GM19025 (cell line): ENCODE data around the gene COL25A1.
"Not testable (repeated sequence)": the region's sequence is repeated elsewhere in the genome, so short reads cannot be mapped to it uniquely, and the experiment has no call there.

Experiments used
- ATAC-seq: cut with Tn5 transposase; IDR thresholded peaks from one replicate; pipeline ENCODE4 v1.9.1; 2021; ENCODE audit warnings: mild to moderate bottlenecking, low read depth, moderate library complexity; ENCODE audit not compliant: unreplicated experiment

COL25A1 gene

DNA sequence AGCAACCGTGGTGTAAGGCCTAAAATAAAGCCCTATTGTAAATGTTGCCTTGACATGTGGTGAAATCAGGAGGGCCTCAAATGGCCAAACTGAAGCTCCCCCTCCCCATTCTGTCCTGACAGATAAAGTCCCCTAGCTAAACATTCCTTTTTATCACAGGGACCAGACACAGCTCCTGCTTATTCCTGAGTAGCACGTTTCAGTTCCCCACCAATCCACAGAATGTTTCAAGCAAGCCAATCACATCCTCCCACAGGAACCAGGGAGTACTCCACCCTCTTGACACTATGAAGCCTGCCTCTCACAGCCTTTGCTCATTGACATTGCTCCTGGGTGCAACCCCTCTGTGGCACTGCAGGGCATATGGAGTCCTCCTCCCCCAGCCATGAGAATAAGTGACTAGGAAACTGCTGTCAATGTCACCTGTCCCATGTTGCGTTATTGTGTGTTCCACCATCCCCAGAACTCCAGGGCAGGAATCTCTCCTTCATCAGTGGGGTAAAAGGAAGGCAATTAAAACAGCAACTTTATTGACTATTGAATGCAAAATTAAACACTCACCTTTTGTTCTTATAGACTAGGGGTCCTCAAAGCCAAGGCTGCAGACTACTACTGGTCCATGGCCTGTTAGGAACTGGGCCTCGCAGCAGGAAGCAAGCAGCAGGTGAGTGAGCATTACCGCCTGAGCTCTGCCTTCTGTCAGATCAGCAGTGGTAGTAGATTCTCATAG lies 128.1 kb downstream of the COL25A1 start:
- ATAC-seq: no peak

DNA sequence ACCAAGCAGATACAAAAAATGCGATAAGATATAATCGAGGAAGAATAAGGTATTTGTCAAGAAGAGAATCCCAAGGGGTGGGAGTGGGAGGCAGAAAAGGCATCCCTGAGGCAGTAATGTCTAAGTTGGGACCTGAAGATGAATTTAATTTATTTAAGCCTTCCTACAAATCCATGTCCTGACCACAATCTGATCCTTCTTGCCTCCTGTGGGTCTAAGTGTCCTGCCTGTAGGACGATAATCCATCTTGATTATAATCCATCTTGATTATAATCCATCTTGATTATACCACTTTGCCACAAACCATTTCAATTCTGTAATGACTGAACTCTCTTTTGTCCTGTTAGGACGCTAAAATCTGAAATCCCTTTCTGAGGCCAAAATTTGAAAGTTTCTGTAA lies 130.2 kb downstream of the COL25A1 start:
- ATAC-seq: no peak

DNA sequence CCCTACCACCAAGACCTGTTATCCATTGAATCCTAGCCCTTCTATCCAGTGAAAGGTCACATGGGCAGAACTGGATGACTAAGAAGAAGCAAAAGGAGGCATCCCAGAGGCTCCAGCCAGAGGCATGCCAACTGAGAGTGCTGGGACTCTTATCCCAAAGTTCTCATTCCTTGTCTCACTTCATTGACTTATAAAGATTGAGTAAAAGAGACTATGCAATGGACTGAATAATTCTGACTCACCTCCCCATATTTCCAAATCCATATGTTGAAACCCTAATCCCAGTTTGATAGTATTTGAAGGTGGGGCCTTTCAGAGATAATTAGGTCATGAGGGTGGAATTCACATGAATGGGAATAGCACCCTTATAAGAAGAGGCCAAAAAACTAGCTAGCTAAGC lies 131.4 kb downstream of the COL25A1 start:
- no peak for ATAC-seq

DNA sequence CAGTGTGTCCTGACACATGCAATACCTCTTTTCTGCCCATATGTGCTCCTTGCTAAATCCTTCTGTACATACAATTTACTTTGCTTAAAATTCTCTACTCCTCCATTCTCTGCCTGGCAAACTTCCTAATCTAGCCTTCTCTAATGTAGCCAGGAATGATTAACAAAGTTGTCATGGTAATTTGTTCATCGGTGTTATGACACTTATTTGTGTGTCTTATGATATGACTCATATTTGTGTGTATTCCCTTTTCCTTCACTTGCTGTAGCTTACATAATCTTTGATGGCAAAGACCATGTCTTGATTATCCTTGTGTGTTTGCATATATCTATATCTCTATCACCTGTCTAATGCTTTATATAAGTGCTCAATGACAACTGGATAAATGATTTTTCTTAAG lies 133.3 kb downstream of the COL25A1 start:
- ATAC-seq: no peak

DNA sequence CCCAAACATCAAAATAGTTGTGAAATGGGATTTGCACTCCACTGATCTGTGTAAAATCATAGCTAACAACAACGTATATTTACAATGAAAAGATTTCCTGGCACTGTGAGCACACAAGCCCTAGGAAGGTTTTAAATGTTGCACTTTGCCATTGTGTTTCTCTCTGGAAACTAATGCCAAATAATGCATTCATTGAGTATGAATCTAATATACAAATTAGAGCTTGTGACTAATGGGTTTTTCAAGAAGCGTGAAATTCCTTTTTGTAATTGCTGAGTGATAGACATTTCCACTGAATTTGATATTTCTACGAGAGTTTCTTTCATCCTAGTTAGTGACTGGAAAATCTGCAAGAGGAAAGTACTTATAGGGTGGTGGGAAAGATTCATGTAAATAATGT lies 135.9 kb downstream of the COL25A1 start:
- no peak for ATAC-seq

DNA sequence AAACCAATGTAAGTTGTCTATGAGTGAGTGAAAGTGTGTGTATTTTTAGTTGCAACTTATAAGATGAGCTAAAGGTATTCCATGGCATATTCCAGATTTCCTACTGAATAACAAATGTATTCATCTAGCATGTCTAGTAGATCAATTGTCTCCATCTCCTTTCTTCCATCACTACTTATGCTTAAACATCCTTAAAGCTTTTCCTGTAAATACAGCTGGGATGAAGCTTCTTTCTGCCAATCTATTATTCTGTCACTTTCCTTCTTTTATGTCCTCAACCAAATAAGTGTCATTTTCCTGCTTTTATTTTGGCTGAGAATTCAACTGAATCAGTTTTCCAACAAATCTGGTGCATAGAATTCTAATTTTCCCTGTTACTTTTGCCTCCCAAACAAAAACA lies 136.3 kb downstream of the COL25A1 start:
- ATAC-seq: no peak

DNA sequence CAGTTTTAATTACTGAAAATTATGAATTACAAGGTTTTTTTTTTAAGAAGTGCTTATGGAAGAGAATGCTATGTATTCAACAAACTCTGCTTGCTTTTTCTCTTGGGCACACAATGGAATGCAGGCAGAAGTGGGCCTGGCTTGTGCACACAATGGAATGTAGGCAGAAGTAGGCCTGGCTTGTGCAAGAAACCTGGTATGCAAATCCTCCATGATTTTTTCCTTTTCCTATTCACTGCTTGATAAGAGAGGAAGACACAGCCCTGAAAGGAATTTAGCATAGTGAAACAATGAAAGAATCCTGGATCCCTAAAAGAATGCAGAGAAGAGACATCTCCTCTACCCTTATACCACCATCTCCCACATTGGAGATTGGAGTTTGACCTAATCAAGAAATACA lies 138.4 kb downstream of the COL25A1 start:
- ATAC-seq: no peak

DNA sequence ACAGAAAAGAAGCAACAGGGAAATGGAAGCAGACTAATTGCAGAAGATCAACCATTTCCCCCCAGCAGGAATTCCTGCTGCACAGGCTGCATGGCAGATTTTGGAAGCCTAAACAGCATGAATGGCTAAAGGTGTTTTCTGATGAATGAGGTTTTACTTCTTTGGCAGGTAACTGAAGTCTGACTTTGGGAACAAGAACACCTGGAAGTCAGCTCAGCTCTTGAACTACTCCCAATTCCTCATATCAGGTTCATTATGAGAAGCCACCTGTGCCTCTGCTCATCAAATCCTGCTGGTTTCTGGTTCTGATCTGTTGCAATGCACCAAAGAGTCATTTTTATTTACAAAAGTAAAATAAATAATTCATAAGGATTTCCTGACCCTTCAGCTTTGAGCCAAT lies 139.0 kb downstream of the COL25A1 start:
- no peak for ATAC-seq

DNA sequence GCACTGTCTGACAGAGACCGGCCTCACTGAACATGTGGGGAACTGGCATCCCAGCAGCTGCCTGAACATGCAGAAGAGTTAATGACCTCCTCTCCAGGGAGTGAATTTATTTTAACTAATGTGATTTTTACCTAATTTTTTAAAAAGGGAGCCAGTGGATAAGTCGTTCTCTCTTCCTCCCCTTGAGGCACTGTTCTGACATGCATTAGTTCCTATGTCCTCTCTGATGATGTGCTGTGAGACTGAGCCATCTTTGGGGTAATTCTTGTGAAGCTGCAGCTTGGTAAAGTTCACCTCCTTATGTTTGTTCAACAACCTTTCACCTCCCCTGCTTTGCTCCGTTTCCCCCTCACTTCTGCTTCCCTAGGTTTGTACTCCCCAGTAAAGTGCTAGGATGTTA lies 139.7 kb downstream of the COL25A1 start:
- ATAC-seq: no peak

DNA sequence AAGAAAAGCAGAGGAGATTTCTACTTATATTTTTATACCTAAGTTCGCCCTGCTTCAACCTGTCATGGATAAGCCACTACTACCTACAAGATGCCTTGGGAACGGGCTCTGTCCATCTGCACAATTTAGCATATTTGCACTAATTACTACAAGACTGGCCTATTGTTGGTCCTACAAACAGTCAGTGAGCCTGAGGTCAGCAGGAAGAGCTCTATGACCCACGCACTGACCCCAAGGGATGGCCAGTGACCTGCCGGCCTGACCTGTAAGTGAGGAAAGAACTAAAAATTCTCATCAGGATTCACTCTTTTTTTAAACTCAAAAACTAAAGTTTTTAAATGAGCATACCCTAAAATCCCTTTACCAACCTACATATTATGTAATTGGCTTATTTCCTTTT lies 142.0 kb downstream of the COL25A1 start:
- ATAC-seq: no peak

DNA sequence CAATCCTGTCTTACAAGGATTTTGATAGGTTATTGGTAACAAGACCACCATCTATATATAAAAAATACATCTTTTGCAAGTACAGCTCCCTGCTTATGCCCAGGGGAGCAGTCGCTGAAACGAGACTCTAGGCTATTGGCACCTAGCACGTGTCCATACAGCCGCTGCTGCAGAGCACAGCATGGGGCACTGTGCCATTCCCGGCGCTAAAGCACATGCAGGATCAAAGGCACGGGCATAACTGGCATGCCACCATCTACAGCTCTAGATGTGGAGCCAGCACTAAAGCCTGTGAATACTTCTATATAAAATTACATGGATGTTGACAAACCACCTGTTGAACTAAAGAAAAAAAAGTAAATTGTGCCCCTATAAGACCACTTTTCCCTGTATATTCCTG lies 144.8 kb downstream of the COL25A1 start:
- no peak for ATAC-seq

DNA sequence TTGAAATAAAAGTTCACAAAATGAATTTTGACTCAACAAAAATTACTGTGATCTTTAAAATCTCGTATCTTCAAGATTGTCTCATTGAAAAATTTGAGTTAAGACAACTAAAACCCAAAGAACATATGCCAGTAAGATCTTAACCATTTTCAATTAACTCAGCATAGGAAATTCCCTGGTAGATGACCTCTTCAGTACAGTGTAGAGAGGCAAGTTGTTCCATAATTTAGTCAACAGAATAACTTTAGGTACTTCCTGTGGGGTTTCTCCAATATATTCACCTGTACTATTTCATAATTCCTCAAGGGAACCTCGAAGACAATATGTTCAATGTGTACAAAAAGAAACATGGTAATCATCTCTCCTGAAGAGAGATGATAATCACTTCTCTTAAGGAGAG lies 145.3 kb downstream of the COL25A1 start:
- ATAC-seq: no peak

DNA sequence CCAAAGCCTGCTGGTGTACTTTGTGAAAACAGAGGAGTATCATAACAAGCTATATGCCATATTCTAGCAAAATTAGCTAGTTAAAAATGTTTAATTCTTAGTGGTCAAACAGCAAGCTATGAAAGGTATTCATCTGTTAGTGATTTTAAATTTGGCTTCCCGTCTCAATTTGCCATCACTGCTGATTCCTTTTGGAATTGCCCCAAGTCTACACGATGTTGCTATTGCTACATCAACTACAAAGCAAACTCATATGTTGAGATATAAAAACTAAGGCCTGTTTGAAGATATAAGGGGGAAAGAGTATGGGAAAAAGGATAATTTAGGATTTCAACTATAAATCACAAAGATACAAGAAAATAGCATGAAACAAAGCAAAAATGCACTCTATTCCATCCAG lies 146.1 kb downstream of the COL25A1 start:
- no peak for ATAC-seq

DNA sequence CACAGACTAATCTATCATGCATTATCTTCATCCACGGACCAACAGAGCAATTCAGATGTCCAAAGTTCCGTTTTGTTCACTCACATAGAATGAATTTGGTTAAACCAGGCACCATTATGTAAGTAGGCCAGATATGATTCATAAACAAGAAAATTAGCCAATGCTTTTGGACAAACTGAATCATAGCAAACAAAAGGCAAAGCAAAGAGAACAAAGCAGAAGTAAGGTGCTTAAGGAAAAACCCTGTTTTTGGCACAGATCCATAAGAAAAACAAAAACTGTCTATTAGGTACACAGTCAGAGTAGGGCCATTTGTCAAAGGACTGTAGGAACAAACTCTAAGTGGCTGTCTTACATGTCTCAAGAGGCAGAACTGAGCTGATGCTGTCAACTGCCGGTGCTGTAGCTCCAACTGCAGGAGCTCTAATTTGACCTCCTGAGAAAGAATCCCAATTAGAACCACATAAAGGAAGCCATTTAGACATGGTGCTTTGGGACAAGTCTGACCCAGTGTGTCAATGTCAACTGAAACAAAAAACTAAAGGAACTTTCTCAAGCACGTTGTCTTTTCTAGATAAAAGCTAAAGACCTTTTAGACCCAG lies 146.7 kb downstream of the COL25A1 start:
- no peak for ATAC-seq

DNA sequence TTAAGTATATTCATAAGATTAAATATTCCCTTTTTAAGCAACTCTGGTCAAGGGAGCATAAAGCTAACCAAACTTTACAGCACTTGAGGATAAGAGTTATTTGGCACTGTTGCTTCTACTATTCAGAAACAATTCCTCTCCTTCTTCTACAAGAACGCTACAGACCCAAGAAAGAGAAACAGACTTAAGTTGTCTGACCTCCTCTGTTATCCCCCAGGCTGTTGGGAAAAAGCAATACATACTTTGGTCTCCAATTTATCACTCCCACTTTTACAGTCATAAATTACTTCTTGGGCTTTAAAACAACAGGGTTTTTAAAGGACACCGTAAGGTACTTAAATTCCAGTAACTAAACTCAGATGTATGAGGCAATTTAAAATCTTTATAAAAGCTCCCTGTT lies 147.4 kb downstream of the COL25A1 start:
- no peak for ATAC-seq

DNA sequence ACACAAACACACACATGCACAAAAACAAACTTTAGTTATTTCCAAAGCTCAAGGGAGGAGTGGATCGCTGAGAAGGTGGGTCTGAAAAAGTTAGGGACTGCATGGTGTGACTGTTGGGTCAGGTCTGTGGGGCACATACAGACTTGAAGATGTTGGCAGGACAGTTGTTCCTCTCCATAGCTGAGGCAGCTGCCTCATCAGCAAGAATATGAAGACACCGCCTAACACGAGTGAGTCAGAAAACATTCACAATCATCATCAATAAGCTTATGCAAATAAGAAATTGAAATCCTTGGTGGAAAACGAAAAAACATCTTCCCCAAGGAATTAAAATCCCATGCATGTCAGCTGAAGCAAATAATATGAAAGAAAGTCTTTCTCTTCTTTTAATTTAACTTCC lies 148.0 kb downstream of the COL25A1 start:
- no peak for ATAC-seq

DNA sequence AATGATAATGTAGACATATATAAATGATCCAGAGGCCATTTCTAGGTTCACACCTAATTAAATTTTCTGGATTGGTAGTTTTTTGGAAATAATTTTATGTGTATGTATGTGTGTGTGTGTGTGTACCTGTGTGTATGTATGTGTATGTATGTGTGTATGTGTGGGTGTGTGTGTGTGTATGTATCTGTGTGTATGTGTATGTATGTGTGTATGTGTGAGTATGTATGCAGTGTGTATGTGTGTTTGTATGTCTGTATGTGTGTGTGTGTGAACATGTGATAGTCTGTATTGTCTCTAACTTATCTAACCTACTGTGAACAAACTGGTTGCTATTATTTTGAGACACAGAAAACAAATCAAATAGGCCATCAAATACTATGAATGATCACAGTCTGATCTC lies 152.6 kb downstream of the COL25A1 start:
- ATAC-seq: no peak

DNA sequence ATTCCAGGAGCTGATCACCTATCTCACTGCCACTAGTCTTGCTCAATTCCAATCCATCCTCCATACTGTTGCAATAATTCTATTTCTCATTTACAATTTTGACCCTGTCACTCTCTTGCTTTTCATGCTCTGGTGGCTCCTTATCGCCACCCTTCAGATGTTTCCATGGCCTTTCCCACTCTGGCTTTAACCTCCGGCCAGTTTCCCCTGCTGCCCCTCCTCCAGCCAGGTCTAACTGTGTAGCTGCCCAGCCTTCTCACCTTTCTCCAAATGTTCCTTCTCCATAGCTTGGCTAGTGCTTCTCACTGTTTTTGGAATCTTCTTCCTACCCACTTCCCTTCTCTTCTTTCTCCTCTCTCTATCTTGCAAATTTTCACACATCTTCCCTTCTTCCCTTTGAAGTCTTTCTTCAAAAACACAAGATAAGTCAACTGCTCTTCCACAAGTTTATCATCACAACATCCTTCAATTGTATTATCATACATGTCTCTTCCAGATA lies 153.8 kb downstream of the COL25A1 start:
- no peak for ATAC-seq

DNA sequence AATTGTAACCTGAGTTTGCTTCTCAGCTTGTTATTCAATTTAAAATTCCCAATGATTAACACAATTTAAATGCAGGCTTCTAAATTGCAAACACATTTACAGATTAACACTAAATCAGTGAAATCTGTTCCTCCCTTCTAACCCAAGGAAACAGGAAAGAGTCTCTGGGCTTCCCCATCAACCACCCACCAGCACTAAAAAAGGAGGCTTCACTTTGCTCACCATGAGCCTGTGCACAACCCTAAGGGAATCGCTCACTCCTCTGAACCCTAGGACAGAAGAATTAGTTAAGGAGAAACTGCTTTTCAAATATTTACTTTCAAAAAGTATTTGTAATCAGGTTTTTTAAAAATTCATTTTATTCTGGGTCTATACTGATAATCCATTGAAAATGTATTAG lies 155.3 kb downstream of the COL25A1 start:
- no peak for ATAC-seq

DNA sequence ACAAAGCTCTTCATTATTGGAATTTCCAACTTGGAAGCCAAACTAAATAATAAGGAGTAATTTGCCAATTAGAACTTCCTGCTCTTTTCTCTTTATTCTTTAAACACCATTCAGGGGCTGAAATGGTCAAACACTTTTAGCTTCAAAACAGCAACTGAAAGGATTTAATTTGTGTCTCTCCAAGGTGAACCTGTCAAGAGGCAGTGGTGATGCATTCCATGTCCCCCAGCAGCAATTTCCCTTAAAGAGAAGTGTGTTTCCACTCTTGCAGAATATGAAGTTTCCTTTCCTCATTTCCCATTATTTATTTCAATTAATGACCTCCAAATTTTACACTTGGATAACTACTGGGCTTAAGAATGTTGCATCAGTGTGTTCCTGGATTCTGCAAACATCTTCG lies 156.0 kb downstream of the COL25A1 start:
- ATAC-seq: no peak

DNA sequence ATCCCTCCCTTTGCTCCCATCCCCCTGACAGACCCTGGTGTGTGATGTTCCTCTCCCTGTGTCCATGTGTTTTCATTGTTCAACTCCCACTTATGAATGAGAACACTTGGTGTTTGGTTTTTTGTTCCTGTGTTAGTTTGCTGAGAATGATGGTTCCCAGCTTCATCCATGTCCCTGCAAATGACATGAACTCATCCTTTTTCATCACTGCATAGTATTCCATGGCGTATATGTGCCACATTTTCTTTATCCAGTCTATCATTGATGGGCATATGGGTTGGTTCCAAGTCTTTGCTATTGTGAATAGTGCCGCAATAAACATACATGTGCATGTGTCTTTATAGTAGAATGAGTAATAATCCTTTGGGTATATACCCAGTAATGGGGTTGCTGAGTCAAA lies 164.3 kb downstream of the COL25A1 start:
- ATAC-seq: not testable (repeated sequence)

DNA sequence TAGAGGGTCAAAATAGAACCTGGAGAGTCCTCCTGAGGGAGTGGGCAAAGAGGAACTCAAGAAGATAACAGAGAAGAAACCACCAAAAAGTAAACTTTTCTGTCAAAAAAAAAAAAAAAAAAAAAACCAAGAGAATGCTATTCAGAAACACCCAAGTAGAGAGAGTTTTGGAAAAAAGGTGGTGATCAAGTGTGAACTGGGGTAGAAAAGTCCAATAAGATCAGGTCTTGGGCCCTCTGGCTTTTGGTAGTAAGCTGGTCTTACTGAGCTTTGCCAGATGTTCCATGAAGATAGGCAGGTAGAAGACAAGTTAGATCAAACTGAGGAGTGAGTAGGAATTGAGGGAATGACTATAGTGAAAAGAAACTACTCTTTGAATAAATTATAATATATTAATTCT lies 167.5 kb downstream of the COL25A1 start:
- no peak for ATAC-seq
